ENCODE data around the gene GAS5.
"Not testable (repeated sequence)": the region's sequence is repeated elsewhere in the genome, so short reads cannot be mapped to it uniquely, and the experiment has no call there.

Gene GAS5

DNA sequence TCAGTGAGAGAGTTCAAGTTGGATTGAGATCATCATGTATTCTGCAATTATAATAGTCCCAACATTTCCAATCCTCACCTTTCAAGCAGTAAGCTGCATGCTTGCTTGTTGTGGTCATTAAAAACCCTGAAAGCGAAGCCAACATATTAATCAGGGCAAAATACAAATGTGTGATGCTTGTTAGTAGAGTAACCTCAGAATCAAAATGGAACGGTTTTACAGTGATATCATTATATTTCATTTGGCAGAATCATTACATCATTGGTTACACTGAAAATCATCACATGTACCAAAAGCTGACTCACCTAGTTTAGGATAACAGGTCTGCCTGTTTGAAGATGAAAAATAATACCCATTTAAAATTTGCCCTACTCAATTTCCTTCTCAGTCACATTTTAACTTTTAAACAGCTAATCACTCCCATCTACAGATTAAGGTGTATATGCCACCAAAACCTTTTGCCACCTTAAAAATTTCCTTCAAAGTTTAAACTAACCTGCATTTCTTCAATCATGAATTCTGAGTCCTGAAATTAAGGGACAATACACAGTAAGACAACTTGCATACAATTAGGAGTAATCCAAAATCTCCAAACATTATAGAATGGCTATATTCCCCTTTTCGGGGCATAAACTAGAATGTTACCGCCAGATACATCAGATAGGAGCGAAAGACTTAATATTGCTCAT is 3.5 kb downstream of the GAS5 start:
- no peak for TF ChIP-seq ZFX (IDR thresholded peaks at IDR 0.05; ENCODE audit: borderline replicate concordance)
- TF ChIP-seq, protein P1, sequence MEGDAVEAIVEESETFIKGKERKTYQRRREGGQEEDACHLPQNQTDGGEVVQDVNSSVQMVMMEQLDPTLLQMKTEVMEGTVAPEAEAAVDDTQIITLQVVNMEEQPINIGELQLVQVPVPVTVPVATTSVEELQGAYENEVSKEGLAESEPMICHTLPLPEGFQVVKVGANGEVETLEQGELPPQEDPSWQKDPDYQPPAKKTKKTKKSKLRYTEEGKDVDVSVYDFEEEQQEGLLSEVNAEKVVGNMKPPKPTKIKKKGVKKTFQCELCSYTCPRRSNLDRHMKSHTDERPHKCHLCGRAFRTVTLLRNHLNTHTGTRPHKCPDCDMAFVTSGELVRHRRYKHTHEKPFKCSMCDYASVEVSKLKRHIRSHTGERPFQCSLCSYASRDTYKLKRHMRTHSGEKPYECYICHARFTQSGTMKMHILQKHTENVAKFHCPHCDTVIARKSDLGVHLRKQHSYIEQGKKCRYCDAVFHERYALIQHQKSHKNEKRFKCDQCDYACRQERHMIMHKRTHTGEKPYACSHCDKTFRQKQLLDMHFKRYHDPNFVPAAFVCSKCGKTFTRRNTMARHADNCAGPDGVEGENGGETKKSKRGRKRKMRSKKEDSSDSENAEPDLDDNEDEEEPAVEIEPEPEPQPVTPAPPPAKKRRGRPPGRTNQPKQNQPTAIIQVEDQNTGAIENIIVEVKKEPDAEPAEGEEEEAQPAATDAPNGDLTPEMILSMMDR (IDR thresholded peaks at IDR 0.05), result no peak
- H3K27ac ChIP-seq, result peak overlapping the region; percentile 99

DNA sequence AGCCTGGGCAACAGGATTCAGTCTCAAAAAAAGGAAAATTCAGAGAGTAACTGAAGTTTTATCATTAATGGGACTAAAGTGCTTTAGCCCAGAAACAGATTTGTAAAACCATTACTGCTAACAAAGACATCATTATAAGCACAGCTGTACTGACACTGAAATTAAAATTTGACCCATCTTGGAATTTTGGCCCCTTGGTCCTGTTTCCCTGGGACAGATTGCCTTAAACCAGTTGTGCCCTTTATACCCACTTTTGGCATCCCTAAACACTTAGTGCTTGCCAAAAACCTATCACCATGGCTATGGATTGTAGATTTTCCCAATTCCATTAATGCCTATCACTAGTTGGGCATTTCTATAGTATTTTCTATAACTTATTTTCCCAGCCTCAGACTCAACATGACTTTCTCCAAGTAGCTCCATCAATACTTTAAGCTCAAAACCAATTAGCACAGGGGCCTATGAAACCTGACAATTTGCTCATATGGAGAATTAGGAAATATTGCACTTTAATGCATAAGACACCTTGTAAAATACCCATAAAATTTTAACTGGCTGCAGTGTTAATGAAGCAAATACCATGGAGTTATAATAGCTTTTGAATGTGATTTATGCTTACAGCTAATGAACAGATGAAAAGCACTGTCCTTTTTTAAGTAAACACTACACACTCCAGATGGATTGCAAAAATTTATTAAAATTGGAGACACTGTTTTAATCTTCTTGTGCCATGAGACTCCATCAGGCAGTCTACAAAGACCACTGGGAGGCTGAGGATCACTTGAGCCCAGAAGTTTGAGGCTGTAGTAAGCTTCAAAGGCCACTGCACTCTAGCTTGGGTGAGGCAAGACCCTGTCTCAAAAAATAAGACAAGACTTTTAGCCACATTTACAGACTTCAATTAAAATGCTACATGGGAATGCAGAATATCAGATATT is 4.3 kb downstream of the GAS5 start:
- TF ChIP-seq ZFX (IDR thresholded peaks at IDR 0.05; ENCODE audit: borderline replicate concordance), result no peak
- TF ChIP-seq, protein P1 (IDR thresholded peaks at IDR 0.05), result no peak

DNA sequence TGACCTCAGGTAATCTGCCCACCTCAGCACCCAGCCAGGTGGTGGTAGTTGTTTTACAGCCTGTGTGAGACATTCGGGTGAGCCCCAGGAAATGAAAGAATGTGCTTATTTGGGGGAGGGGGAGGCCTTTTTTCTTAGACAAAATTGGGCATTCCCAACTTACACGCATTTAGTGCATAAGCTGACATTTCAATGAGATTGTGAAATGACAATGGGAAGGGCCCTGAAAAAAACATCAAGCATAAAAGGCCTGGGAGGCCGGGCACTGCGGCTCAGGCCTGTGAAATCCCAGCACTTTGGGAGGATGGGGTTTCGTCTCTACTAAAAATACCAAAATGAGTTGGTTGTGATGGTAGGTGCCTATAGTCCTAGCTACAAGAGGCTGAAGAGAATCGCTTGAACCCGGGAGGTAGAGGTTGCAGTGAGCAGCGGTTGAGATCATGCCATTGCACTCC is 5.0 kb downstream of the GAS5 start:
- no peak for TF ChIP-seq ZFX (IDR thresholded peaks at IDR 0.05; ENCODE audit: borderline replicate concordance)
- TF ChIP-seq, protein P1 (IDR thresholded peaks at IDR 0.05), result no peak
- H3K27ac ChIP-seq, result peak overlapping the region; percentile 99

More for the DNA sequence above, 4.3 kb downstream of the GAS5 start:
- peak overlapping the region; percentile 99 for H3K27ac ChIP-seq

DNA sequence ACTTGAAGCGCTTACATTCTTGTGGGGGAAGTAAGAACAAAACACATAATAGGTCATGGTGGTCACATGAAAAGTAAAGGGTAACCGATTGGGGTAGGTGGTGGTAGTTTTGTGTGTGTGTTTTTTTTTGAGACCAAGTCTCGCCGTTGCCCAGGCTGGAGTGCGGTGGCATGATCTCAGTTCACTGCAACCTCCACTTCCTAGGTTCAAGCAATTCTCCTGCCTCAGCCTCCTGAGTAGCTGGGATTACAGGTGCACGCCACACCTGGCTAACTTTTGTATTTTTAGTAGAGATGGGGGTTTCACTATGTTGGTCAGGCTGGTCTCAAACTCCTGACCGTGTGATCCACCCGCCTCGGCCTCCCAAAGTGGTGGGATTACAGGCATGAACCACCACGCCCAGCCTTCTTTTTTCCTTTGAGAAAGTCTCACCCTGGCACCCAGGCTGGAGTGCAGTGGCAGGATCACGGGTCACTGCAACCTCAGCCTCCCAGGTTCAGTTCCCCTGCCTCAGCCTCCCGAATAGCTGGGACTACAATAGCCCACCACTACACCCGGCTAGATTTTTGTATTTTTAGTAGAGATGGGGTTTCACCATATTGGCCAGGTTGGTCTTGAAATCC is 5.5 kb downstream of the GAS5 start:
- peak overlapping the region; percentile 99 for H3K27ac ChIP-seq

DNA sequence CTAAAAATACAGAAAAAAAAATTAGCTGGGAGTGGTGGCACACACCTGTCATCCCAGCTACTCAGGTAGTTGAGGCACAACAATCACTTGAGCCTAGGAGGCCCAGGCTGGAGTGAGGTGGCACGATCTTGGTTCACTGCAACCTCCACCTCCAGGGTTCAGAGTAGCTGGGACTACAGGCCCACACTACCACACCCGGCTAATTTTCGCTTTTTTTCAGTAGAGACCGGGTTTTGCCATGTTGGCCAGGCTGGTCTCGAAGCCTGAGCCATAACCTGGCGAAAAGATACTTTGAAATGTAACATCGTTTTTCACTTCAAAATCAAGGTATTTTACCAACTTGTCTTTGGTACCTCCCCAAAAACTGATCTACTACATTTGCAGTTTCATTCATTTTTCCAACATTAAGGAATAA is 6.1 kb downstream of the GAS5 start:
- TF ChIP-seq, protein P1 (IDR thresholded peaks at IDR 0.05), result no peak
- TF ChIP-seq ZFX (IDR thresholded peaks at IDR 0.05; ENCODE audit: borderline replicate concordance), result no peak
- peak overlapping the region; percentile 99 for H3K27ac ChIP-seq

DNA sequence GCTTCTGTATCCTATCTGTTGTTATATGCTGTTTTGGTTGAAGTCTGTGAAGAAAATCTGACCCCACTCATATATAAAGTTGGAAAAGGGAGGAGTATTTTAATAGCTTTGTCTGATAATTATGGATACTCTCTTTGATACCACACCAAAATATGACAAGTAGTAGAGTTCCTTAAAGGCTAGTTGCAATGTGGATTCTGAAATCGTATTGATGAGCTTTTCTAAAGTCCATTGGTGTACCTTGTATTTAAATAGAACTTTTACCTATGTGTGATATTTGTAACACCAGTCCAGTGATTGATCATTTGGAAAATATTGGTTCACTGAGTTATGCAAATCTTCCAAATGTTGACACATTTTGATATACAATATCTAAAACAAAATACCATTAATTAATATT is 7.7 kb downstream of the GAS5 start:
- TF ChIP-seq ZFX (IDR thresholded peaks at IDR 0.05; ENCODE audit: borderline replicate concordance), result no peak
- TF ChIP-seq, protein P1 (IDR thresholded peaks at IDR 0.05), result no peak
- H3K27ac ChIP-seq, result no peak overlapping the region

DNA sequence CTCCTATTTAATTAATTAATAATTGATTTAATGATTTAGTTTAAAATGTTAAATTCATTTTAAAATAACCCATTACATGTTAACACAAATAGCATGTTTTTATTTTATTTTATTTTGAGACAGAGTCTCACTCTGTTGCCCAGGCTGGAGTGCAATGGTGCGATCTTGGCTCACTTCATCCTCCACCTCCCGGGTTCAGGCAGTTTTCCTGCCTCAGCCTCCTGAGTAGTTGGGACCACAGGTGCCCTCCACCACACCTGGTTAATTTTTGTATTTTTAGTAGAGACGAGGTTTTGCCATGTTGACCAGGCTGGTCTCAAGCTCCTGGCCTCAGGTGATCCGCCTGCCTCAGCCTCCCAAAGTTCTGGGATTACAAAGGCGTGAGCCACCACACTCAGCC is 8.2 kb downstream of the GAS5 start:
- not testable (repeated sequence) for H3K27ac ChIP-seq

Measured in 22Rv1 (cell line).